ENCODE results near the gene SLC1A3.

SLC1A3 gene

DNA sequence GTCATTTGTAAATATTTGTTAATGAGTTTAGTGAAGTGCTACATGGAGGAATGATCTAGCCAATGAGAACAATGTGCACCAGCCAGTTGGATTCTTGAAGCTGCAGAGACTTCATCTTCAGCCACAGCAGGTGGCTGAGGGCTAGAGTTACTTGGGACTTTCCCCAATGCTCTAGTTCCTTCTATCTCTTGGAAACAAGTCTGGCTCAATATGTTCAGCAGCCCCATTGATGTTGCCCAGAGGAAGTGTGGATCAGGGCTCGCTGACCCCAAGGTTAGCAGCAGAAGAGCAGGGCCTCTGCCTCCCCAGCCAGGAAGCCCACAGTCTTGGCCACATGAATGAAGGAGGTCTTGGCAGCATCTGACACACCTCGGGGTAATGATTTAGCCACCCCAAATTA, 117.5 kb downstream of the SLC1A3 start:
- DNase-seq: no peak

DNA sequence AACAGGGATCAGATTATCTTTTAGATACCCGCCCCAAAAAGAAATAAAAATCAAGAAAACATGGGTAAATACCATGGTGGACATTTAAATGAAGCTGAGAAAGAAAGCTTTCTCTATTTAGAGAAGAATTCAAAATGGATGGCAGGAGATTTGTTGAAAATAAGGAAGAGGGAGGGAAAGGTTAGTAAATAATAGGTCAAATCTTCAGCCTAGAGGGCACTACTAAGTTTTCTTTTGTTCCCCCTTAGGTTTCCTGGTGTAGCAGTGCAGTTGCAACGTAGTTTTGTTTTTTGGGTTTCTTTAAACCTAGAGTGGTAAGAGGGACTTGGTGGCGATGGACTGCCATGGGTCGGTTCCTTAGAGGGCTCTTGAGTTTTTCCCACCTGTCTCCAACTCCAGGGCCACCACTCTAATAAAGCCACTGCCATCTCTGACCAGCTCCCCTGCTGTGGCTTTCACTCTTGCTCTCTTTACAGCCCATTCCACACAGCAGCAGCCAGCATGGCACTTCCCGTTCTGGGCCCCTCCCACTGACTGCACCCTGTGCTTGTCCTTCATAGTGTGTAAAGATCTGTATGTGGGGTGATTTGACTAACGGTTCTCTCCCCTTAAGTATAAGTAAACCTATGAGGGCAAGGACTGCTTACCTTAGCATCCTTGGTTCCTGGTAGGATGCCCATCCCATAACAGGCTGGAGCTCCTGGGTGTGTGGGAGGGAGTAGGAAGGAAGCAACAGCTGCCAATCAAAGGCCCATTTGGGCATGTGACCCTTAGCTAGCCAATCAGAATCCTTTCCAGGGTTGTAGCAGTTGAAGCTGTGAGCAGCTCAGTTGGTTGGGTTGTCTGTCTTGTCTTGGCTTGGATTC, 118.3 kb downstream of the SLC1A3 start:
- no peak for DNase-seq

DNA sequence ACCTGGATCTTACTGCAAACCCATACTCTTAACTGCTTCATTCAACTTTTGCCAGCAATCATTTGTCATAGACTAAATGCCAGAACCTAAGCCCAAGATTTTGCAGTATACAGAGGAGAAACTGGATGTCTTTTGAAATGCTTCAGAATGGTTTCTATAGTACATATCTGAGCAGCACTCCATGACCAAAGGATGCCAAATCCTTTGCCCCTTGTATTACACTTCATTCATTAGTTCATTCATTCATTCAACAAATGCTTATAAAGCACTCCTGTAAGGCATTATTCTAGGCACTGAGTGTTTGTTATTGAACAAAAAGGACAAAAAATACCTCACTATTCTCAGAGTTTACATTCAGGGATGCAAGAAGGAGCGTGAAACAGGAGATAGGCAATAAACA, 119.9 kb downstream of the SLC1A3 start:
- no peak for DNase-seq

DNA sequence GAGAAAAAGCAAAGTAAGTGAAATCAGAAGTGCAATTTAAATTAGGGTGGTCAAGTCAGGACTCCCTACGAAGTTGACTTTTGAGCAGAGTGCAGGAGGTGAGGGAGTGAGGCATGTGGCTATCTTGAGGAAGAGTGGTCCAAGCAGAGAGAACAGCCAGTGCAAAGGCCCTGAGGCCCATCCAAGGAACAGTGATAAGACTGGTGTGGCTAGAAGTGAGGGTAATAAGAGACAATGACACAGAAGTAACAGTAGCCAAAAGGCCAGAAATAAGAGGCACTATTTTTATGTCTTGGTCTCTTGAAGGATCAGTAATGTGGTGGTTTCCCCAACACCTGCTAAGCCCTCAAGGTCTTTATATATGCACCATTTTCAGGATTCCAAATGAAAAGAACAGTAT, 120.4 kb downstream of the SLC1A3 start:
- DNase-seq: no peak

DNA sequence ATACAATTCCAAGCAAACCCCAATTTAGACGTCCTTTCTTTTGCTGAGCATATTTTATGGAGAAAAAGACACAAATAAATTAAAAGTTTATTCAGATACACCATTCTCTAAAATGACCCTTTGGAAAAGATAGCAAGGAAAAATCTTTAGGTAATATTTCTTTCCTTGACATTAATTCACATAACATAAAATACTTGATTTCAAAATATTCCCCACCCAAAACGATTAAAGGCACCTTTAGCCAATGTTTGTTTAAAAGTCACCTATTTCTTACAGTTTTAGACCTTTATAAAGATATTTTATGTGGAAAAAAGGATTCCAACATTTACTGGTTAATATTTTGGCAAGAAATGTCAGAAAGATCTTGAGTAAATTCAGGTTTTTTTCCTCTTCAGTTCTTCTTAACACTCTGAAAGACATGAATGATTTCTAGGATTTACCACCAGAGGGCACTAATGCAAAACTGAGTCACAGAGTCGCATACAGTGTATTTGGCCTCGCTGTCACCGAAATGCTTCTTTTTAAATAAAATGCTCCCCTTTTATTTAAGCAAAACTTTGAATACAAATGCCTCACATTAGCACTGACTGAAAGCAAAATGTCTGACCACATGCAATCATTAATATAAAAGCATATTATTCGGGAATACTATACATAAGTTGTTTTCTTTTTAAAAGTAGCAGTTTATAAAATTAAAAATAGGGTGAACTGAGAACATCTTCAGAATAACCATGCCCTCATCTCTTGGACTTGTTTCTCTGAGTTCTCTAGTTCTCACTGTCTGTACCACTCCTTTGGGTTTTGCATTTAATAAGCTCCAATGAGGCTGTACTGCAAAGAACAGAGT, 122.5 kb downstream of the SLC1A3 start:
- no peak for DNase-seq

DNA sequence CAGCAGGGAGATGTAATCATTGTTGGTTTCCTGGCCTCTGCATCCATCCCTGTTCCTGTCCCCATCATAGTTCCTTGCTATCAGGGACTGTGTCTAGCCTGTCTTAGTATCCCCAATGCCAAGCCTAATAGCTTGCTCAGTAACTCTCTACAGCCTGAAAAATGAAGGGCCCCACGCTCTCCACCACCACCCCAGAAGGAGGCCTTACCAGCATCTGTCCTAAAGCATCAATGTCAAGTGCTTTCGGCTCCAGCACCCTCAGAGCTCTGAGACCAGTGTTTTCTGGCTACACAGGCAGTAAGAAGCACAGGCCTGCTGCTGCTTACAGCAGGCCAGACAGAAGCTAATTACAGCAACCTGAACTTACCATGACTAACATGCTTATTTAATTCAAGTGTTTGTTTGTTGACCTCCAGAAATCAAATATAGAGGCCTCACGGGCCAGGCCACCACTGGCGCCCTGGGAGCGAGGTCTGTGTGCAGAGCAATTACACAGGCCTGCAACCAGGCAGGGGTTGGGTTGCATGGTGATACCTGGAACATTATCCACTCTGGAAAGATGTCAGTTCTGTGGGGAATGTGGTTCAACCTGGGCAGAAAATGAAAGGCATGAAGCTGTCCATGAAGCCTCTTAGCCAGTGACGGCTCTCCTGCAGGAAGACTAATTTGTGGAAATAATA, 124.3 kb downstream of the SLC1A3 start:
- no peak for DNase-seq

DNA sequence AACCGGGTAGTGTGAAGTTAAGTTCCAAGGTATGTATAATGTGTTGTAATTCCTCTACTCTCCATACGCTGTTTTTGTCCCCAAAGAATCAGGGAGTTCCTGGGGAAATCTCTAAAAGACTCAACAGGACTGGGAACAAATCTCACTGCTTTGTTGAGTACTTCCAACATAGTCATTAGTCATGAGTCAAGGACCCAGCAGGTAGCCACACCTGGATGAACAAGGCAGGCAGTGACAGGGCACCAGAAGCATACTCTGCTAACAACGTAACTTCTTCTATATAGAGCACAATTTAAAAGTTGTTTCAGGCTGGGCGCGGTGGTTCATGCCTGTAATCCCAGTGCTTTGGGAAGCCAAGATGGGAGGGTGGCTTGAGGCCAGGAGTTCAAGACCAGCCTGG, 126.8 kb downstream of the SLC1A3 start:
- no peak for DNase-seq

DNA sequence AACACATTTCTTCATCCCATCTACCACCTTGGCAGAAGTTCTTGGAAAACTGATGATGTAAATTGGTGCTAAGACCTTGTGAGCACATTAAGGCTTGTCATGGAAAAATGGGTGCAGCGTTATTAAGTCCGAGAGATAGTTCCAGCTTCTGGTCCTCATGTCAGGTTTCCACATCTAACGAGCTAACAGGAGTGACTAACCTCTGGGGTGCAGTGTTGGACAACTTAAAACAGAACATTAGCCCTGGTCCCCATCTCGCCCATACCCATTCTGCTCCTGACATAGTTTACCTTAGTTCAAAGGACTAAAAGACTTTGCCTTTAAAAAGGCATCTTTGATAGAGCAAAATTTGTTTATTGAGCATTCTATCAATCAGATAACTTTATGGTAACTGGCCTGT, 128.0 kb downstream of the SLC1A3 start:
- no peak for DNase-seq

DNA sequence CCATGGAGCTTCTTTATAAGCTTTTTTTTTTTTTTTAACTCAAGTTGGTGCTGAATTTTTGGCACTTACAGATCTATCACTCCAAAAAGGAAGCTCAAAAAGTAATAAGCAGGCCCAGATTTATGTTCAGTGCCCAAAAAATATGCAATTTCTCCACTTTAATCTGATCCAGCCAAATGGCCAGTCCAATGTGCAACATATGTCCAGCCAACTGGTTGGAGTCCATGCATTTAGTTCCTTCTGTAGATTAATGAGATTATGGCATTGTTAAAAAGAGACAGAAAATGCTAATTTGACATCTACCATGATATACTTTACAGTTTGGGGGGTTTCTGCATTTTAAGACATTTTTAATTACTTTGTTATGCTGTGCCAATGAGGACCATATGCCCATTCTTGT, 129.5 kb downstream of the SLC1A3 start:
- DNase-seq: no peak

All from NCI-H1436 treated with DMSO at 0.1 percent for 48 hours (cell line).